HG03575 (cell line): ENCODE results near the gene SEMA6D.

Experiments
- ATAC-seq: cut with Tn5 transposase; IDR thresholded peaks from one replicate; pipeline ENCODE4 v1.9.1; 2021; ENCODE audit not compliant: unreplicated experiment, insufficient number of reproducible peaks, low FRiP score; ENCODE audit errors: extremely low read depth

Gene SEMA6D

GRCh38 chr15:47715402-47715801, 1.9 kb upstream of the SEMA6D start:
- ATAC-seq = no peak

DNA sequence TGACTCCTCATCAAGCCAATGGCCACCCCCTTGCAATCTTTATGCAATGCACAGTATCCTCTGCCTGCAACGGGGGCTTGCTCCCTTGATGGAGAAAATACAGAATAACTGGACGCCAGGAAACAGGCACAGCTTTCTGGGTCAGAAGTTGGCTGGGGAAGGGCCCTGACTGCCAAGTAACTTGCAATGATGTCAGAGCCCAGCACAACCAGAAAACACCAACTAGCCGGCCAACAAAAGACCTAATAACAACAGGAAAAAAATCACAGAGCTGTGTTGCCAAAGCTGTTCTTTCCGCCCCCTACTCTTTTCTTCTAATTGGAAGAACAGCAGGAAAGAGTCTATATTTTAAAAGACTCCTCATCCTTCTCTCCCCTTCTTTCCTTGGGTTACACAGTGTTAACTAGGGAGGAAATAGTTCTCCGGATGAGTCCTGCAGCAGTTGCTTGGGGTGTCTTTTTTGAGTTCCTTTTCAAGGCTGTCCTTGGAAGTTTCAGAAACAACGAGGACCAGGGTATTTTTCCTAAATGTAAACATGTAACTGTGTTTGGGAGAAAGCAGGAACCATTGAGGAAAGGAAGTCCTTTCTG, 1.4 kb upstream of the SEMA6D start:
- no peak for ATAC-seq

DNA sequence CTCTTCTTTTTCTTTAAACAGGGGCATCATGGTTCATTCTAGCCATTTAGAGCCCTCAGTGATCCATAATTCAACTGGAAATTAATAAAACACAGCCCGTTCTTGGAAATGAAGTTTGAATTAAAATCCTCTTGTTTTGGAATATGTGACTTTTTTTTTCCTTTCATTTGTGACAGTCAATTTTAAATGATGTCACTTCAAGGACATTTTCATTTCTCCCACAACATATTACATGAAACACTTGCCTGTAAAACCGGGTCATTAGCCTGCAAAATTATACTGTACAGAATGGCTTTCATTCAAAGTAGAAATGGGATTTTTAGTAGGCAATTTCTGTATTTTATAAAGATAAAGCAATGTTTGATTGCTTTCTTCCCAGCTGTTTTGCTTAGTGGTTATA, 789 bp upstream of the SEMA6D start:
- ATAC-seq = no peak

DNA sequence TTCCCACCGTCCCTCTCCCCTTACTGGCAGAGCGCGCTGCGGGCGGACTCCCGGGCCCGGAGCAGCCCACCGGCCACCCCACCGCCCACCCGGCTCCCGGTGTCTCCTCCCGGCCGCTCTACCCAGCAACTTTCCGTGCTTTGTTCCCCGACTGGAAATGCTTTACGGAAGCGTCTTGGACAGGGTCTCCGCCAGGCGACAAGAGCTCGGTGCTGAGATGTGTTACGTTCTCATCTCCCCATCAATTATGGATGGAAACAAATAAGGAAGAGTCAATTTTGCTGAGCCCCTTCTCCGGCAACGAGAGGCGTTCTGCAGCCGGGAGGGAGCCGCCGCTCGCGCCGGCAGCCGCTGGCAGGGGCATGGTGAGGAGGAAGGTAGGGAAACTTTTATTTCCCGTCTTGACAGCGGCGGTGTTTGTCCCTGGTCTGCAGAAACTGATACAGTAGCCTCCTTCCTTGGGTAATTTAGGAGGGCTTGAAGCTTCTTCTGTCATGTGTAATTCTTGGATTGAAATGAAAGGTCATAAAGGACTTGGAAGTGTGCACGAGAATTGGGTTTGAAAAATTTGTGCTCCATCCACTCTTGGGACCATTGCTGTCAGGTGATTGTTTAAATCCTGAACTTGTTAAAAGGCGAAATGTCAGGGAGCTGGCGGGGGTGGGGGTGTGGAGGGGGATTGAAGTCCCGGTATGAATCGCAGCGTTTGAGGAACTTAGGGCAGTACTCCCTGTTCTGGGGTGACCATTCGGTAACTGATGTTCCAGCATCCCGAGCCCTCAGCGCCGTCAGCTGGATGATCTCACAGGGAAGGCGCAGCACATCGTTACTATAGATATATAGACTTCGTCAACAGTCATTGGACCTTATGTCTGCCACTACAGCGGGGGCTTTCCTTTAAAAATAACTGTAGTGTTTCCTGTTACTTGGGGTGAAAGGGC, 1.5 kb downstream of the SEMA6D start:
- ATAC-seq = no peak

GRCh38 chr15:47719730-47720129, 2.4 kb downstream of the SEMA6D start:
- ATAC-seq = no peak

GRCh38 chr15:47720555-47720954, 3.2 kb downstream of the SEMA6D start:
- no peak for ATAC-seq

DNA sequence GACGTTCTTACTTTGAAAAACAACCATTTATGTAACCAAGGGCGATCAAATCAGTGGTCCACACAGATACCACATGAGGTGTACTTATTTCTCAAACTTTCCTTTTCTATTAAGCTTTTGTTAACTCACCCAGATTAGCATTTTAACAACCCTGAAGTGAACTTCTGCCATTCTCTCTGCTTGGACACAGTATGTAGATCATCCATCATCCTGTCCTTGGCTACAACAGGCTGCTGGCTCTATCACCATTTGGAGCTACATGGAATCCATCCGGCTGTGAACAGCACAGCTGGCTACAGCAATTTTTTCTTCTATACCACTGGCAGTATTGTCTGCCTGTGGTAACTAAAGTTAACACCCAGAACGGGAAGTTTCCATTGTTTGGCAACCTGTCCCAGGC, 4.4 kb downstream of the SEMA6D start:
- ATAC-seq = no peak

GRCh38 chr15:47724346-47724745, 7.0 kb downstream of the SEMA6D start:
- ATAC-seq = no peak

DNA sequence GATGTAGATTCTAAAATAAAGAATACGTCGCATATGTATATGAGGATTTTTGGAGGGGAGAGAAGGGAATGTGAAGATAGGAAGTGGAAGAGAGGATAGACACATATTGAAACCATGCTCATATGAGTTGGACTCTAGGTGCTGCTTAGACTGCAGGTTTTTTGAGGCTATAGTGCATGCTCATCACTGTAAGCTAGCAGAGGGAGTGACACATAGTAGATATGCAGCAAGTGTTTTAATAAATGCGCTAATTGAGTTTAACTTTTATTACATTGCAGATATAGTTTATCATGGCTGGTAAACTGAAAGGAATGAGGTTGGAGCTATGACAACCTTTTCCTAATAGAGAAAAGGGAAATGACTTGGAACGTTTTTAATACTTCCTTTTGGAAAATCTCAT, 7.7 kb downstream of the SEMA6D start:
- no peak for ATAC-seq

- no peak for ATAC-seq
These were observed 8.6 kb downstream of the SEMA6D start for GRCh38 chr15:47725906-47726305.

DNA sequence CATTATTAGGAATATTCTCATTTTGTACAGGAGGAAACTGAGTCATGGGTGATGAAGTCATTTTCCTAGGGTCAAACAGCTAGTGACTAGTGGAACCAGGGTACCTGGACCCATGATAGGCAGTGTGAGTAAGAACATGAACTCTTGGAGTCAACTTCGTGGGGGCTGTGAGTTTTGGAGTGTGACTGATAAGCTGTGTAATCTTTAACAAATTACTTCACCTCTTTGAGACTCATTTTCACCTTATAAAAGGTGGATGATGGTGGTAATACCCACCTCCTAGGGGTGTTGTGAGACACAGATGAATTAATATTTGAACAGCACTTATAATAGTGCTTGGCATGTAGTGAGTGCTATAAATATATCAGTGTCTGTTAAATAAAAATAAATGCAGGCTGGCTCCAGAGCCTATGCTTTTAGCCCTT, 9.1 kb downstream of the SEMA6D start:
- ATAC-seq = no peak

GRCh38 chr15:47727137-47727536, 9.8 kb downstream of the SEMA6D start:
- no peak for ATAC-seq

GRCh38 chr15:47727676-47728075, 10.4 kb downstream of the SEMA6D start:
- ATAC-seq = no peak

DNA sequence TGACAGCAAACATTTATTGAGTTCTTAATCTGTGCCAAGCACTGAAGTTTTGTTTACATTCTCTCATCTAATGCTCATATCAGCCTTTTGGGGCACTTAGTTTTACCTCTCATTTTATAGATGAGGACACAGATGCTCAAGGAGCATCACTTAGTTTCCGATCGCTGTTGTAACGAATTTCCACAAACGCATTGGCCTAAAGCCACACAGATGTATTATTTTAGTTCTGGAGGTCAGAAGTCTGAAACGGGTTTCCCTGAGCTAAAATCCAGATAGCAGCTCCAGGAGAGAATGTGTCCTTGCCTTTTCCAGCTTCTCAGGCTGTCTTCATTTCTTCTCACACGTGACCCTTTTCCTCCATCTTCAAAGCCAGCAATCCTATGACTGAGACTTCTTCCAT, 11.1 kb downstream of the SEMA6D start:
- ATAC-seq = no peak

- ATAC-seq = no peak
These were observed 11.6 kb downstream of the SEMA6D start for GRCh38 chr15:47728886-47729285.

- no peak for ATAC-seq
These were observed 13.9 kb downstream of the SEMA6D start for GRCh38 chr15:47731230-47731629.

DNA sequence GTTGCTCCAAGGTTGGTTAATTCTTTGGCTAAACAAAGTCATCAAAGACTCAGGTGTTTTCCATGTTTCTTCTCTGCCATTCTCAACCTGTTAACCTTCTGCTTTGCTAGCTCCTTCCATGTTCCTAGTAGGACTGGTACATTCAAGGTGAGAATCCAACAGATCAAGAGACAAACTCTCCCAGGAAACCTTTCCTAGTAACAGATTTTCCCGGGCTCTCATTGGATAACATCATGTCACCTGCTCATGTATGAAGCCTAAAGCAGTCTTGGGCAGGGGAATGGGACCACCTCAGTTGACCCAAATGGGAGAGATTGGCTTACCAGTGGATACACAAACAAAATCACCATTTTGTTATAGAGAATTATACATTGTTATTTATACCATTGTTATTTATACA, 14.9 kb downstream of the SEMA6D start:
- no peak for ATAC-seq

DNA sequence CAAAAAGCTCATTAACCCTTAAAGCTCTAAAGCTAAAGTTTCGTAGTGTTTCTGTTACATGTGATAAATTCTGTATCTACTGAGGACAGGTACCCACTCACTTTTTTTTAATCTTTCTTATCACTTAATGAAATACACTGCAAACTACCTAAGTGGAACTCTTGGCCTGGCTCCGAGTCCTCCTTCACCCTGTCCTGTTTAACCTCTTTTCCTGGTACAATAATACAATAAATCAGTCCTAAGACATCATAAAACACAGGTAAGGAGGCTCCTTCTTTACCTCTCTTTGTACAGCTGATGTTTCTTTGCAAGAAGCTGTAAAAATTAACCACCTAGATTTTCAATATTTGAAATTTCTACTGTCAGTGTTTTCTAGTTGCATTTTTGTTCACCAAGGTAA, 15.8 kb downstream of the SEMA6D start:
- ATAC-seq = no peak

DNA sequence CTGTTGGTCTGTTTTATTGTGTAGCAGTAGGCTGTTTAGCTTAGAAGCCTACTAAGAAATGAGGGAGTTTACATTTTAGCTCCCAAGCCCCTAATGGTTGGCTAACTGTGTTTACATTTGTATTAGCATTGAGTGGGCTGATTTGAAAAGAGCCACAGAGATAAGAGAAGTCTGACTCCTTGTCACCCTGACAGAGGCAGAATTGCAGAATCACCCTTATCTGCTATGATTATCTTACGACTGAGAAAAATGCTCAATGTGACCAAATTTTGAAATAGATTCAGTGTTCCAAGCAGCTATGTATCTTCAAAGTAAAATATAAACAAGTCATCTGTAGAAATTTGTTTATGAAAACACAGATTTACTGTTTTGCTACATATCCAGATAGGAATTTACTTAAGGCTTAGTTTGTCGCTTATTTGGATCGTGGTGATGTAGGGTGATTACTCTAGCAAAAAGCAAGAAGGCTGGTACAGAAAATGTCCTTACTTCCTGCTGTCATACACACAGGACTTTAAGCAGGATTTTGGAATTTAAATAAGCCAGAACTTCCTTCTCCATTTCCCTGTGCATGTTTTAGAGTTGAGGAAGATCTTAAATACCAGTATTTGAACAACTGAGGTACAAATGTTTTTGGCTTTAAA, 19.0 kb downstream of the SEMA6D start:
- no peak for ATAC-seq

DNA sequence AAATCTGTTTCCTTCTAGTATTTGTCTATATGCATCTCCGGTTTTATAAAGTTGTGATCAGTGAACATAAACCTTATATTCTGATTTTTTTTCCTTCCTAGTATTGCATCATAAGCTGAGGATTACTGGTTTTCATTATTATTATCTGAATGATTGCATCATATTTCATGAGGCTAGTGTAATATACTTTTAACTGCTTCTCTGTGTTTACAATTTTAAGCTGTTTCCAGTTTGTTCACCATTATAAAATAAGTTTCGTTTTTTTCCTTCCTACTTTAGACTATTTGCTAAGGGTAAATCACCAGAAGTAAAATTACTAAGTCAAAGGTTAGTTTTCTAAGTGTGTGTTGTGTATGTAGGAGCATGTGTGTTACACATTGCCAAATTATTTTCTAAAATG, 20.2 kb downstream of the SEMA6D start:
- ATAC-seq = no peak
